T47D (cell line): Measurements from ENCODE around the gene HOXA9.
A peak's percentile ranks its signal among the peaks of the same experiment; 100 is the strongest.

Experiments used
- DNase-seq, 2 experiments: peaks; one replicate each; pipeline versions ENCODE4 v3.0.0 to v3.0.0-alpha.2; 2011 to 2012; ENCODE audit warnings: low read depth in 1 of 2, low spot score in 1 of 2
- JUND ChIP-seq: IDR thresholded peaks from 2 replicates; pipeline ENCODE4 v1.6.1; 2012; ENCODE audit warnings: low read depth
- in situ Hi-C: cut with HindIII; loops from 2 replicates; pipeline ENCODE4 v1.10.0; 2016; ENCODE audit warnings: low sequenced_read_pairs, low pct_unique_long_range_greater_than_20kb

HOXA9 gene

GRCh38 chr7:27175626-27176523 is 10.5 kb upstream of the HOXA9 start:
- no peak for DNase-seq
- TF ChIP-seq JUND, result no peak
- in situ Hi-C loops, result no loop called here

- DNase-seq, result peak; percentile 93 to 95
- no peak for TF ChIP-seq JUND
- in situ Hi-C loops, result no loop called here
Measured at GRCh38 chr7:27174874-27175625, 9.7 kb upstream of the HOXA9 start.

GRCh38 chr7:27173956-27174873 is 8.9 kb upstream of the HOXA9 start, which contains the start of gene HOXA10:
Gene HOXA10, minus strand, starts transcription at chr7:27174320. Its CDS starts 14 bp downstream, at chr7:27174306.
- in situ Hi-C loops, result no loop called here
- no peak for DNase-seq
- TF ChIP-seq JUND, result no peak

- TF ChIP-seq JUND, result no peak
- DNase-seq, result no peak
- in situ Hi-C loops, result no loop called here
Measured at GRCh38 chr7:27173511-27173955, 8.2 kb upstream of the HOXA9 start.

- TF ChIP-seq JUND, result no peak
- in situ Hi-C loops, result no loop called here
- DNase-seq, result no peak
Measured at GRCh38 chr7:27172823-27173510, 7.6 kb upstream of the HOXA9 start.

GRCh38 chr7:27172315-27172774 is 7.0 kb upstream of the HOXA9 start:
- no peak for TF ChIP-seq JUND
- no peak for DNase-seq
- in situ Hi-C loops, result no loop called here

GRCh38 chr7:27171637-27172314 is 6.4 kb upstream of the HOXA9 start:
- in situ Hi-C loops, result no loop called here
- no peak for TF ChIP-seq JUND
- DNase-seq, result no peak

- in situ Hi-C loops, result no loop called here
- DNase-seq, result peak in 1 of 2 experiments; percentile 39
- no peak for TF ChIP-seq JUND
Measured at GRCh38 chr7:27171325-27171636, 5.9 kb upstream of the HOXA9 start.

- no peak for TF ChIP-seq JUND
- in situ Hi-C loops, result no loop called here
- DNase-seq, result no peak
Measured at GRCh38 chr7:27170426-27171324, 5.3 kb upstream of the HOXA9 start.

- TF ChIP-seq JUND, result no peak
- in situ Hi-C loops, result no loop called here
- no peak for DNase-seq
Measured at GRCh38 chr7:27169658-27170425, 4.5 kb upstream of the HOXA9 start.
